Activated T-helper 9 cell treated with anti-CD3 and anti-CD28 coated beads, Interleukin-2, amount 50 U/mL, for 16 hours (primary cell): Measurements from ENCODE around the gene ABLIM1.

Experiments used
- DNase-seq: peaks from one replicate; pipeline ENCODE4 v3.0.0-alpha.2; 2020; ENCODE audit warnings: low read depth

Gene ABLIM1

GRCh38 chr10:114623661-114624294 is 34.3 kb downstream of the ABLIM1 start:
- DNase-seq: no peak

- no peak for DNase-seq
These were observed 34.9 kb downstream of the ABLIM1 start for GRCh38 chr10:114623155-114623554.

GRCh38 chr10:114618722-114619121 is 39.4 kb downstream of the ABLIM1 start:
- DNase-seq: no peak

- DNase-seq: no peak
These were observed 41.6 kb downstream of the ABLIM1 start for GRCh38 chr10:114616516-114616915.

GRCh38 chr10:114616103-114616502 is 42.0 kb downstream of the ABLIM1 start:
- no peak for DNase-seq

- no peak for DNase-seq
These were observed 42.5 kb downstream of the ABLIM1 start for GRCh38 chr10:114615600-114616007.

- no peak for DNase-seq
These were observed 44.7 kb downstream of the ABLIM1 start for GRCh38 chr10:114613237-114613979.

- DNase-seq: no peak
These were observed 46.5 kb downstream of the ABLIM1 start for GRCh38 chr10:114611617-114612016.

GRCh38 chr10:114609518-114610426 is 48.3 kb downstream of the ABLIM1 start:
- DNase-seq: no peak

GRCh38 chr10:114607358-114607998 is 50.6 kb downstream of the ABLIM1 start:
- DNase-seq: no peak

GRCh38 chr10:114605155-114605797 is 52.8 kb downstream of the ABLIM1 start:
- DNase-seq: no peak

GRCh38 chr10:114604357-114605130 is 53.5 kb downstream of the ABLIM1 start:
- DNase-seq: no peak

GRCh38 chr10:114603948-114604347 is 54.1 kb downstream of the ABLIM1 start:
- DNase-seq: no peak

GRCh38 chr10:114603303-114603702 is 54.8 kb downstream of the ABLIM1 start:
- DNase-seq: no peak

GRCh38 chr10:114600057-114600456 is 58.0 kb downstream of the ABLIM1 start:
- no peak for DNase-seq

GRCh38 chr10:114596793-114597192 is 61.3 kb downstream of the ABLIM1 start:
- no peak for DNase-seq

- no peak for DNase-seq
These were observed 64.1 kb downstream of the ABLIM1 start for GRCh38 chr10:114593816-114594468.

GRCh38 chr10:114593240-114593792 is 64.8 kb downstream of the ABLIM1 start:
- no peak for DNase-seq

- DNase-seq: no peak
These were observed 67.1 kb downstream of the ABLIM1 start for GRCh38 chr10:114590993-114591392.

- no peak for DNase-seq
These were observed 73.7 kb downstream of the ABLIM1 start for GRCh38 chr10:114584419-114584818.
